GM21619 (cell line): ENCODE data around the gene FIBP.
"Not testable (repeated sequence)": the region's sequence is repeated elsewhere in the genome, so short reads cannot be mapped to it uniquely, and the experiment has no call there.

Experiments
- ATAC-seq: cut with Tn5 transposase; IDR thresholded peaks from one replicate; pipeline ENCODE4 v1.9.1; 2021; ENCODE audit not compliant: unreplicated experiment

The FIBP gene

GRCh38 chr11:65915101-65915820 lies 27.0 kb upstream of the FIBP start:
- no peak for ATAC-seq

GRCh38 chr11:65912845-65913244 lies 24.6 kb upstream of the FIBP start:
- ATAC-seq: no peak

- no peak for ATAC-seq
These were observed 23.7 kb upstream of the FIBP start for GRCh38 chr11:65911682-65912568.

- ATAC-seq: no peak
These were observed 19.6 kb upstream of the FIBP start for GRCh38 chr11:65907878-65908277.

GRCh38 chr11:65906602-65907001 lies 18.3 kb upstream of the FIBP start:
- ATAC-seq: no peak

GRCh38 chr11:65903715-65904114 lies 15.4 kb upstream of the FIBP start:
- ATAC-seq: no peak

GRCh38 chr11:65903068-65903481 lies 14.8 kb upstream of the FIBP start:
- no peak for ATAC-seq

- ATAC-seq: no peak
These were observed 12.6 kb upstream of the FIBP start for GRCh38 chr11:65900899-65901180.

- ATAC-seq: peak; percentile 75
These were observed 12.0 kb upstream of the FIBP start, which contains the start of gene FOSL1 for GRCh38 chr11:65900125-65900898. TSS of gene FOSL1 (minus strand) at chr11:65900388. CDS start at chr11:65900339, 49 bp downstream.

GRCh38 chr11:65899356-65900124 lies 11.3 kb upstream of the FIBP start:
- ATAC-seq: no peak

- no peak for ATAC-seq
These were observed 10.5 kb upstream of the FIBP start for GRCh38 chr11:65898656-65899355.

- no peak for ATAC-seq
These were observed 8.8 kb upstream of the FIBP start for GRCh38 chr11:65897020-65897471.

GRCh38 chr11:65896034-65896999 lies 8.0 kb upstream of the FIBP start:
- ATAC-seq: no peak

- ATAC-seq: no peak
These were observed 7.3 kb upstream of the FIBP start for GRCh38 chr11:65895482-65895981.

GRCh38 chr11:65894034-65894591 lies 5.8 kb upstream of the FIBP start:
- no peak for ATAC-seq

- no peak for ATAC-seq
These were observed 4.5 kb upstream of the FIBP start for GRCh38 chr11:65892661-65893317.

- not testable (repeated sequence) for ATAC-seq
These were observed 3.9 kb upstream of the FIBP start for GRCh38 chr11:65892137-65892540.
